A549 treated with Hydrocortisone at 1 μM for 4 hours (cell line): ENCODE results near the gene DENND2C. TPM values are rescaled to one million over a fixed set of nuclear protein-coding genes. Genes with fewer than 3 reads are reported as not detected.

Source experiments
- total RNA-seq: library from RNA; stranded (reverse); fragments of 200-300 nt; extraction: Qiagen RNA extraction; gene quantifications from 5 replicates; pipeline ENCODE4 v1.2.3, GENCODE V29; 2022

The DENND2C gene
- total RNA-seq: 0.28 to 0.47 TPM (median 0.37 TPM) in 5 replicates

GRCh38 chr1:114669562-114670082 lies at the start of gene DENND2C:
Gene DENND2C, minus strand, starts transcription at chr1:114670049. Its CDS starts 44,065 bp downstream, at chr1:114625984.

DNA sequence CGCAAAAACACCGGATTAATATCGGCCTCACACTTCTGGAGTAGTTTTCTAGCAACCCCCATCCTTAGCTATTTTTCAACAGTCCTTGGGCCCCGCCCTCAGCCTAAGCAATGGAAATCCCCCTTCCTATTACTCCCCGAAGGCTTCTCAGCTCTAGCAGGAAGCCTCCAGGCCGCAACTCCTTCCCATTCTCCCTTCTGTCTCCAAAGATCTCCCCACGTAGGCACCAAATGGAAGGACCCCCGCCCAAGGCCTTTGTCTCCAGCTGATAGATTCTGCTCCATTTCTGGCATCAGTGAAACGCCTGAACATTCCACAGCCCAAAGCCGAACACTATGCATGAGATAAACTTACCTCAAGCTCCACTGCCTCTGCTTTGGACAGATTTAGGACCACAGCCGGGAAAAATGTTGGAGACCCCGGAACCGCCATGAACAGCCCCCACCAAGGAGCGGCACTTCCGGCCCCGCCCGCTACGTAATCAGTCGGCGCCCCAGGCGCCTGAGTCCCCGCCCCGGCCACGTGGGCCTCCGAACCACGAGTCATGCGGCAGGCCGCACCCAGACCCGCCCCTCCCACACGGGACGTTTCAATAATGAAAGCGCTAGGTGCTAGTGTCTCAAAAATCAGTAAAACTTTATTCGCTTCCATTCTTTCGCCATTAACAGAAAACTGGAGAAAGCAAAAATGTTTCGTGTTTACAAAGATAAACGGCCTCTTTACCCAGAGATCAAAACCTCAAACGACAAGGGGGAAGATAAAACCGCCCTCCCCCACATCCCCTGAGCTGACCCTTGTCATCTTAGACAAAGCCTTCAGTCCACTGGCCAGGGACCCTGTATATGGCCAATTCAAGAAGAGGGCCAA lies 46.7 kb upstream of the DENND2C start, which contains the start of gene NRAS:
TSS of gene NRAS (minus strand) at position 468 of the 867 bp plus-strand sequence. CDS start 611 bp downstream, outside the sequence.

DNA sequence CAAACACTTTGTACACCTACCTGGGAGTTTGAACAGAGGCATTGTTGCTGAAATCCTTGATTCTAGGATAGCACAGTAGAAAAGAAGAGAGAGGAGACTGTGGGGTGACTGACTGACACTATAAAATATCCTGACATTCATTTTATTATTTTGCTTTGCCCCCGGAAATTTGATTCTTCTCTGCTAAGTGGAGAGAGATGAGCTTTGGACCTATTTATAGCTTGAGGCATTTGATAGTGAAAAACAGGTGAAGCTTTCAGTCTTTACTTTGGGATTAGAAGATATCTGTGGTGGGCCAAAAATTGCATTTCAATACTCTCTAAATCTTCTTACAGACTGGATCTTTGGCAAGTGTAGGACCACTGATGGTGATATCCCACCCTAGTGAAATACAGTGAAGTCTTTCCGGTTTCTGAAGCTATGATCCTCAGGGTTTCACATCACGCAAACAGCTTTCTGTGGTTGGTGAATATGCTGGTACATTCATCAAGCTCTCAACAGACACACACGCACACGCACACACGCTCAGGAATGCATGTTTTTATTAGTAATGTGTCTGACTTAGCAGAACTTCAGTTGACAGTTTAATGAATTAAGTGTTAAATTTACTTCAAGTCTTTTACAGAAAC lies 25.7 kb upstream of the DENND2C start, which contains the start of gene AMPD1:
TSS of gene AMPD1 (minus strand) at position 117 of the 629 bp plus-strand sequence. CDS start at position 42, 75 bp downstream.

DNA sequence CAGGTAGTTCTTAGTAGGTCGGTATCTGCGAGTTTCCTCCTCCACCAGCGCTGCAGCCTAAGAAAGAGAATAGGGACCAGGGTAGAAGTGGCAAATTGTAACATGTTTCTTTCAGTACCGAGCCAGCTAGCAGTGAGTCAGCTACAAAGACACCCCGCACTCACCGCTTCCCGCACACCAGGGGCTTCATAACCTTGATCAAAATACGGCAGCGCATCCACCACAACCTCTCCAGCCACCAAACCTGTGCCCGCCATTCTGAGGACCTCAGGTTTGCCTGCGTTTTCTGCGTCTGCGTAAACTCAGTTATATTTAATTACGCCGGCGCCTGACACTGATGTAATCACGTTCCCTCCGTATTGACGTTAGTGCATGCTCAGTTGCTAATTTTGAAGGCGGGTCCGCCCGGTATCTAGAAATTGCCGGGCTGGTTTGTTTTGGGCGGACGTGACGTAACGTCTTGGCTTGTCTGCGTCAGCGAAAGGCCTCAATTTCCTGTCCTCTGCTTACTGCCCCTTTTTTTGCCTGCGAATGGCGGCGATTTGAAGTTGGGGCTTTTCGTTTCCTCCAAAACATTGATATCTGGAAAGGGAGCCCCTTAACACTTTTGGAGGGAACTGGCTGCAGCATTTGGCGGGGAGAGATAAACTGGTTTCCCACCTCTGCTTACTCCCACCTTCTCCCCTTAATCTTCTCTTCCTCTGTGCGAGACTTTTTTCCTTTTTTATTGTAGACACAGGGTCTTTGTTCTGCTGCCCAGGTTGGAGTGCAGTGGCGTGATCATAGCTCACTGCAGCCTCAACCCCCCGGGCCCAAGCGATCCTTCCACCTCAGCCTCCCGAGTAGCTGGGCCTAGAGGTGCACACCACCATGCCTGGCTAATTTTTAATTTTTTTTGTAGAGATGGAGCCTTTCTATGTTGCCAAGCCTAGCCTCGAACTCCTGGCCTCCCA lies 88.2 kb downstream of the DENND2C start, which contains the start of gene BCAS2:
TSS of gene BCAS2 (minus strand) at position 281 of the 953 bp plus-strand sequence. CDS start at position 257, 24 bp downstream.

Other genes with a start within 250 kb of the DENND2C start
- gene TRIM33, start 158.8 kb downstream of the DENND2C start, total RNA-seq: 10.4 to 13.0 TPM (median 11.7 TPM) in 5 replicates
- 24.7 to 29.4 TPM (median 25.8 TPM) in 5 replicates for gene BCAS2, start 88.4 kb downstream of the DENND2C start, total RNA-seq
- not detected in 5 replicates for gene AMPD1, start 25.5 kb upstream of the DENND2C start, total RNA-seq
- gene NRAS, start 46.7 kb upstream of the DENND2C start, total RNA-seq: 25.1 to 39.0 TPM (median 28.8 TPM) in 5 replicates
- 116 to 177 TPM (median 130 TPM) in 5 replicates for gene CSDE1, start 87.9 kb upstream of the DENND2C start, total RNA-seq
- gene SIKE1, start 110.6 kb upstream of the DENND2C start, total RNA-seq: 15.6 to 20.8 TPM (median 16.7 TPM) in 5 replicates
- not detected in 5 replicates for gene SYCP1, start 184.8 kb upstream of the DENND2C start, total RNA-seq